GM10266 (cell line): ENCODE data around the gene CYFIP1.

ENCODE experiments used
- DNase-seq: peaks from one replicate; pipeline ENCODE4 v3.0.0; 2012; ENCODE audit errors: extremely low spot score
- TF ChIP-seq, protein P1 (sequence below): IDR thresholded peaks from 2 replicates; pipeline ENCODE4 v1.5.1; 2012; ENCODE audit warnings: mild to moderate bottlenecking, low read depth; ENCODE audit not compliant: control insufficient read depth, insufficient read depth; ENCODE audit errors: missing control alignments

The CYFIP1 gene

DNA sequence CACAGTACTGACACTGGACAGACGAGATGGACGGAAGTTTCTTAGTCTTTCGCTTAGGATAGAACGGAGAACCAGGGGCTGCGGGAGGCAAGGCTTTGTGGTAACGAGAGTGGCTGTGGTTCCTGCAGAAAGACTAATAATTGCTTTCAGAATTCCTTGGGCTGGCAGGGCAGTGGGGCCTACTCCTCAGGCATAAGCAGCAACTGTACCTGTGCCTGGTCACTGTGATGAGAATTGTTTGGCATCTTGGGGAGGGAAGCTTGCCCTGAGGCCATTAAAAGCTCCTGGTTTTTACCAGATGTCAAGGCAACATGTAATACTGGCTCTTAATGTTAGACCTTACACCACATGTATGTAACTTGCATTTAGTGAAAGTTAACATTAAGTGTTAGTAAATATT, 134.1 kb downstream of the CYFIP1 start:
- TF ChIP-seq, protein P1, sequence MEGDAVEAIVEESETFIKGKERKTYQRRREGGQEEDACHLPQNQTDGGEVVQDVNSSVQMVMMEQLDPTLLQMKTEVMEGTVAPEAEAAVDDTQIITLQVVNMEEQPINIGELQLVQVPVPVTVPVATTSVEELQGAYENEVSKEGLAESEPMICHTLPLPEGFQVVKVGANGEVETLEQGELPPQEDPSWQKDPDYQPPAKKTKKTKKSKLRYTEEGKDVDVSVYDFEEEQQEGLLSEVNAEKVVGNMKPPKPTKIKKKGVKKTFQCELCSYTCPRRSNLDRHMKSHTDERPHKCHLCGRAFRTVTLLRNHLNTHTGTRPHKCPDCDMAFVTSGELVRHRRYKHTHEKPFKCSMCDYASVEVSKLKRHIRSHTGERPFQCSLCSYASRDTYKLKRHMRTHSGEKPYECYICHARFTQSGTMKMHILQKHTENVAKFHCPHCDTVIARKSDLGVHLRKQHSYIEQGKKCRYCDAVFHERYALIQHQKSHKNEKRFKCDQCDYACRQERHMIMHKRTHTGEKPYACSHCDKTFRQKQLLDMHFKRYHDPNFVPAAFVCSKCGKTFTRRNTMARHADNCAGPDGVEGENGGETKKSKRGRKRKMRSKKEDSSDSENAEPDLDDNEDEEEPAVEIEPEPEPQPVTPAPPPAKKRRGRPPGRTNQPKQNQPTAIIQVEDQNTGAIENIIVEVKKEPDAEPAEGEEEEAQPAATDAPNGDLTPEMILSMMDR = no peak
- no peak for DNase-seq

DNA sequence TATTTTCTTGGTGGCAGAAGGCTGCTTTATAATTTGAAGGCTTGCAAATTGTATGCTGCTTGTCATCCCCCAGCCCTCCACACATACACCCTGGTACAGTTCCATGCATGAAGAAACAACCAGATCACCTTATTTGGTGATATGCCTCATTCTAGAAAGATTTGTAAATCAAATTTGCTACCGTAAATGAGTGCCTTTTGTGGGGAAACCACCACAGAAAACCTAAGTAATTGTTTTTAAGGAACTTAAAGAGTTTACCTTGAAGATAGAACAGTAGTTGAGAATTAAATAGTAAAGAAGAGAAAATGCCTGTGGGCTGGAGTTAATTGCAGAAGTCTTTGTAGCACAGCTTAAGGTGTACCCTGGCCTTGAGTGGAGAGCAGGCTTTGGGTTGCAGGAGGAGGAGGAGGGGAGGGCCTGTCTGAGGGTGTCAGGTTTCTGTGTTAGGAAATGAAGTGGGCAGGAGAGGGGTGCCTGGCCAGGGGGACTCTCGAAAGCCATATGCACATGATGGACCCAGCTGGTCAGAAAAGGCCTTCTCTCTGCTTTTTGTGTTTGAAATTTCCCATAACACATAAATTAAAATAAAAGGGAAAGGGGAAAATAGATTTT, 134.8 kb downstream of the CYFIP1 start:
- TF ChIP-seq, protein P1 = no peak
- no peak for DNase-seq

DNA sequence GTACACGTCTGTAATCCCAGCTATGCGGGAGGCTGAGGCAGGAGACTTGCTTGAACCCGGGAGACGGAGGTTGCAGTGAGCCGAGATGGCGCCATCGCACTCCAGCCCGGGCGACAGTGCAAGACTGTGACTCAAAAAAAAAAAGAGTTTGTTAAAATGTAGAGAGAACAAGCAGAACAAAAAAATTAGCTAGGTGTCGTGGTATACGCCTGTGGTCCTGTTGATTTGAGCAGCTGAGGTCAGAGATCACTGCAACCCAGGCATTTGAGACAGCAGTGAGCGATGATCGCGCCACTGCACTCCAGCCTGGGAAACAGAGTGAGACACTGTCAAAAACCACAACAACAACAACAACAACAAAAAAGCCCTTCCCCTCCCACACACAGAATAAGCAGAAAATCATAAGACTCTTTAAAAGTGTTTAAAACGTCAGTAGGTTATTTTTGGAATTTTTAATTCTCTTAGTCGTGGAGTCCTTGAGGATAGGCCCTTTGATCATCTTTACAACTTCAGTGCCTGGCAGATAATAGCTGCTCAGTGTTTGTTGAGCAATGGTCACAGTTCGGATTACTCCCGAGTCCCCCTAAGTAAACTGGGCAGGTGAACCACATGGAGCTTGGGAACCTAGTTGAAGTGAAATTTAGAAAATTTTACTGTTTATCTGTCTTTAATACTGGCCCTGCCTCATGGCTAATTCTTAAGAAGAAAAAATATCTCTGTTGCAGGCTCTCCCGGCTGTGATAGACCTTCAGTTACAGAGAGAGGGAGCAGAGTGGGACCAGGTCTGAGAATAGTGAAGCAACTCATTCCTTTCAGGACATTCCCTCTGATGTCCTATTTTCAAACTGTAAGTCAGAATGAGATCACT, 135.5 kb downstream of the CYFIP1 start:
- TF ChIP-seq, protein P1 = no peak
- no peak for DNase-seq

DNA sequence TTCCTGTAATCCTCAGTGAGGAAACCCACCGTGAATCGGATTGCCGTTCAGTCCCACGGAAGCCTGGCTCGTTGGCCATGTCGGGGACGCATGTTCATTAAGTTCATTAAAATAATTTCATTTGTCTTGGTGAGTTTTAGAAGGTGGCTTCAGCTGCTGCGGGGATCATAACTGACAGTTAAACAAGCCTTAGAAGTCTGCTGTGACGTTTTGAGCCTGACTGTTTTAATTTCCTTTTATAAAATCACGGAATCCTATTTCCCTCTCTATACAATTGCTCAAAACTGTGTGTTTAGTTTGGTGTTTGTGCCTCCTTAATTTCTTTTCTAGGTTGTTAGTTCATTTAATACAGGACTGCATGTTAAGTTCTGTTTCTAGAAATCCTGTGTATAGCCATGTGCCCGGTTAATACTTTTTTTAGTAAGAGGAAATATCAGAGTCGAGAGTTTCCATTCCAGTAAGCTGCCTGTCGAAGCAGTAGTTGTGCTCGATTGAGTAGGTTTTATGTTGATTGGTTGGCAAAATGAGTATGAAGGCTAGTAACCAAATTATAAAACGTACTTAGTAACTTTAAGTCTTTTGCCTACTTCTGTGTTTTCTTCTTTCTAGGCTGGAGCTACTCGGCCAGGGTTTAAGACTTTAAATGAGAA, 141.0 kb downstream of the CYFIP1 start:
- TF ChIP-seq, protein P1 = no peak
- peak; percentile 37 for DNase-seq

DNA sequence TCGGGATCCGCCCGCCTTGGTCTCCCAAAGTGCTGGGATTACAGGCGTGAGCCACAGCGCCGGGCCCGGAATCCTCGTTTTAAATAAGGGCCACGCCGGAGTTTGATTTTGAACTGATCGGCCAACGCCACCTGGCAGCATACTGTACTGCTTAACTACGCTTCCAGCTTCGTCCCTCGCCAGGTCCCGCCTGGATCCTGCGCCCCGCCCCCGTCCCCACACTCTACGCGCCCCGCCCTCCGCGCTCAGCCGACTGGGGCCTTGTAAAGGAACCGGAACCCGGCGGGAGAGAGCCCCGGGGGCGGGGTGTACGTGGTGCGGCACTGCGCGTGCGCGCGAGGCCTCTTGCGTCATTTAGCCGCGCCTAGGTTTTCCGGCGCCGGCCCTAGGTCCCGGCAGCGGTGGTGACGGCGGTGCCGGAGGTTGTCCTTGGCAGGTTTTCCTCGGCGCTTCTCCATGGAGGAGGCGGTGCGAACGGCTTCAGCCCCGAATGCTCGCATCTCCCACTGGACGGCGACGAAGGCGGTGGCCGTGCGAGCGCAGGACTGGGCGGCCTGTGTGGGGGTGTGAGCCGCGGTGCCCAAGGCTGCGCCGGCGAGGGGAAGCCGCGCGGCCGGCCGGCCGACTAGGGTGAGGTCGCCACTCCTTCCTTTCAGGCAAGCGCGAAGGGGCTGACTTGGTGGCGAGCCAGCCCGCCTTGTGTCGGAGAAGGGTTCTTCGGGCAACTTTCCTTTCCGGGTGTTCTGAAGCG, 141.7 kb downstream of the CYFIP1 start, which contains the start of gene NIPA2:
NIPA2 (plus strand) TSS at position 375 of the 751 bp plus-strand sequence. CDS start 13,066 bp downstream, outside the sequence.
- peak; percentile 96 for DNase-seq
- TF ChIP-seq, protein P1 = peak; percentile 15

DNA sequence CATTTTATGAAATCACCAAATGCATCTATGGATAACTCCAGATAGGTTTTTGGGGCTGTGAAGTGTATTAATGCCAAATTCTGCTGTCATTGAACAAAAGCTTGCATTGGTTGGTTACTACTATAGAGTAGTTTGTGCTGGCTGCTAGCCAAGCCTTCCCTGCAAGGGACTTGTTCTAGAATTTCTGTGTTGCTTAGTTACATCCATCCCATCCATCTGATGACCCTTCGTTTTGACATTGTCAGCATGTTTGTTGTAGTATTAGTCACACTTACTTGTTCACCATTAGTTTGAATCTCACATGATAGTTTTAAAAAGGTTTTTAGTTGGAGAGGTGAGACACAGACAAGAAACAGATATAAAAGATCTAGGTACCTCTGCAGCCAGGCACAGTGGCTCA, 148.7 kb downstream of the CYFIP1 start:
- DNase-seq = no peak
- TF ChIP-seq, protein P1 = no peak
